ENCODE results near the gene MAF. TPM values are rescaled to one million over a fixed set of nuclear protein-coding genes. Genes with fewer than 3 reads are reported as not detected.

MAF gene
- total and polyA plus RNA-seq, 9 of the 15 experiments (the other 6 are each of a cell fraction or from before 2014, with no cell fraction given) = 0.01 to 0.18 TPM; not detected in 7

GRCh38 chr16:79634298-79634697 is 33.8 kb upstream of the MAF start:
- POLR2A ChIA-PET = no interaction called here
- intact Hi-C loops (cut with micrococcal nuclease) = no loop called here
- Histone ChIP-seq H3K4me2 (ENCODE audit: insufficient read depth, low read length) (no peak overlapping the region), H3K4me1 (replicated peaks in 1 of 2; ENCODE audit: control insufficient read depth in 2 of 2, insufficient read depth in 2 of 2, low read length in 2 of 2) (no peaks in the 10 kb centered on the region), H3K27ac (ENCODE audit: extremely low read depth, low read depth, low read length) (no peak overlapping the region), H4K20me1 (replicated peaks; ENCODE audit: control insufficient read depth, insufficient read depth, low read length) (no peaks in the 10 kb centered on the region), H3K27me3 (ENCODE audit: control insufficient read depth in 2 of 2, insufficient read depth in 2 of 2, low read length in 2 of 2) (peaks cover 4 to 17% of the 10 kb centered on the region in 2 experiments; a peak in 3 of 5 replicates), H3K9me3 (replicated peaks; ENCODE audit: control insufficient read depth, insufficient read depth, low read depth, low read length) (no peaks in the 10 kb centered on the region), H3K4me3 (no peak overlapping the region), H3K36me3 (ENCODE audit: control insufficient read depth, insufficient read depth, low read length) (no peaks in the 10 kb centered on the region), H2AFZ (ENCODE audit: low read depth, low read length) (no peak overlapping the region), H3K79me2 (ENCODE audit: control insufficient read depth, insufficient read depth, low read length) (no peaks in the 10 kb centered on the region), H3K9ac (ENCODE audit: insufficient read depth in 1 of 2, low read depth in 2 of 2, low read length in 2 of 2) (no peak overlapping the region), H3K9me1 (ENCODE audit: control insufficient read depth, insufficient read depth, low read length) (no peaks in the 10 kb centered on the region)
- under 1% methylated on average over 7 of the region's 7 CpGs for WGBS (ENCODE audit: insufficient coverage, low coverage, missing lambda C conversion rate)
- CTCF ChIA-PET (ENCODE audit: low intra/inter-chr PET ratio) = no interaction called here
- DNase-seq (ENCODE audit: extremely low read depth in 1 of 4, low spot score in 3 of 4) = no peak
- no TSS peak for BruUV-seq (replicated peaks)
- in situ Hi-C loops (cut with MboI) = no loop called here
- ATAC-seq = no peak
- no peak for FAIRE-seq
- TF ChIP-seq ZNF449 (CRISPR knock-in tag; IDR thresholded peaks at IDR 0.05) = no peak
- TF ChIP-seq ZMIZ1 (IDR thresholded peaks at IDR 0.05; ENCODE audit: low read depth in 2 of 2, low read length in 2 of 2) = no peak
- TF ChIP-seq CBX3 (IDR thresholded peaks at IDR 0.05; ENCODE audit: borderline replicate concordance in 1 of 2, low read length in 2 of 2) = no peak
- TF ChIP-seq CHCHD3 (CRISPR knock-in tag; IDR thresholded peaks at IDR 0.05) = no peak
- TF ChIP-seq TBP (optimal IDR thresholded peaks at IDR 0.05; ENCODE audit: low read depth, low read length) = no peak
- TF ChIP-seq GABPB2 (CRISPR knock-in tag; conservative IDR thresholded peaks at IDR 0.05) = no peak
- TF ChIP-seq PURB (CRISPR knock-in tag; IDR thresholded peaks at IDR 0.05; ENCODE audit: low read depth) = no peak
